HT-29 (cell line): ENCODE results near the gene ADGRB3. TPM values are rescaled to one million over a fixed set of nuclear protein-coding genes. Genes with fewer than 3 reads are reported as not detected.

Experiments used
- DNase-seq: peaks from one replicate; pipeline ENCODE4 v3.0.0-alpha.2; 2015; ENCODE audit warnings: low spot score
- total RNA-seq: library from RNA; depleted of rRNA; stranded (reverse); fragments of >200 nt; shearing (Covaris generic); gene quantifications from 2 replicates; pipeline ENCODE4 v1.2.3, GENCODE V29; 2014

Gene ADGRB3
- total RNA-seq, 1 experiment from 2014 or later = not detected

GRCh38 chr6:69026243-69026642 is 391.2 kb downstream of the ADGRB3 start:
- DNase-seq = no peak

DNA sequence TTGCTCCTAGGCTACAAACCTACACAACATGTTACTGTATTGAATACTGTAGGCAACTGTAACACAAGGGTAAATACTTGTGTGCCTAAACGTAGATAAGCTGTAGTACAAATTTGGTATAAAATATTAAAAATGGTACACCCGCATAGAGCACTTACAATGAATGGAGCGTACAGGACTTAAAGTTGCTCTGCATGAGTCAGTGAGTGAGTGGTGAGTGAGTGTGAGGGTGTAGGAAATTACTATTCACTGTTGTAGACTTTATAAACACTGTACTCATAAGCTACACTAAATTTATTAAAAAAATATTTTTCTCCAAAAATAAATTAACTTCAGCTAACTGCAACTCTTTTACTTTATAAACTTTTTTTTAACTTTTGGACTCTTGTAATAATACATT is 391.6 kb downstream of the ADGRB3 start:
- no peak for DNase-seq

GRCh38 chr6:69027861-69028260 is 392.8 kb downstream of the ADGRB3 start:
- no peak for DNase-seq

GRCh38 chr6:69038841-69039240 is 403.8 kb downstream of the ADGRB3 start:
- DNase-seq = no peak

- no peak for DNase-seq
Measured at GRCh38 chr6:69042297-69042696, 407.2 kb downstream of the ADGRB3 start.

GRCh38 chr6:69044534-69044933 is 409.5 kb downstream of the ADGRB3 start:
- DNase-seq = no peak

- DNase-seq = no peak
Measured at GRCh38 chr6:69059413-69059812, 424.3 kb downstream of the ADGRB3 start.

GRCh38 chr6:69061066-69061465 is 426.0 kb downstream of the ADGRB3 start:
- no peak for DNase-seq

GRCh38 chr6:69063401-69063800 is 428.3 kb downstream of the ADGRB3 start:
- DNase-seq = no peak

DNA sequence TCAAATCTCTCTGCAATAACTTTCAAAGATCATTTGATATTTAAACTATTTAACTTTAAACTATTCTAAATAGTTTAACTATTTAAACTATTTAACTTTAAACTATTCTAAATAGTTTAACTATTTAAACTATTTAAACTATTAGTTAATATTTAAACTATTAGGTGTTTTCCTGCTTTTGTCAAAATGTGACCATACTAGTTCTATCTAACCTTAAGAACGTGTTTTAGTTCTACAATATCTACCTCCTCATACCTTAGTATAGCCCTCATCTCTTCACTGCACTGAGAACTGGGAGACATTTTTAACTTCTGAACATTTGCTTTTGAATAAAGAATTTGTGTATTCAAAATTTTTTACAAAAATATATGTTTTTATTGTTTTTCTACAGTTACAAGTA is 429.1 kb downstream of the ADGRB3 start:
- no peak for DNase-seq

GRCh38 chr6:69069881-69070280 is 434.8 kb downstream of the ADGRB3 start:
- no peak for DNase-seq

DNA sequence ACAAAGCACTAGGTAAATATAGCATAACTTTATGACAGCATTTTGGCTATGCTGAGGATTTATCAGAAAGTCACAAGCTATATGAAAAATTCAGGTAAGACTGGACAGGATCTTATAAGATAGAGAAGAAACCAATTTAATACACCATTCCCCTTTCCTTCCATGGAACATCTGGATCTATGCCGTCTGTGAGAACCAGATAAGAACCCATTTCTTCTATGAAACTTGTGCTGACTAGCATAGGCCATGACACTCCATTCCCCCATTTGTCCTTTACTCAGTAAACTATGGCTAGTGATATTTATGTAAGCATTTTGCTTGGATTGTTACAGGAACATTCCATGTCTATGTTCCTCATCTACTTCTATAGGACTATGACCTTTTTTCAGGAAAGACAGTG is 437.7 kb downstream of the ADGRB3 start:
- no peak for DNase-seq

DNA sequence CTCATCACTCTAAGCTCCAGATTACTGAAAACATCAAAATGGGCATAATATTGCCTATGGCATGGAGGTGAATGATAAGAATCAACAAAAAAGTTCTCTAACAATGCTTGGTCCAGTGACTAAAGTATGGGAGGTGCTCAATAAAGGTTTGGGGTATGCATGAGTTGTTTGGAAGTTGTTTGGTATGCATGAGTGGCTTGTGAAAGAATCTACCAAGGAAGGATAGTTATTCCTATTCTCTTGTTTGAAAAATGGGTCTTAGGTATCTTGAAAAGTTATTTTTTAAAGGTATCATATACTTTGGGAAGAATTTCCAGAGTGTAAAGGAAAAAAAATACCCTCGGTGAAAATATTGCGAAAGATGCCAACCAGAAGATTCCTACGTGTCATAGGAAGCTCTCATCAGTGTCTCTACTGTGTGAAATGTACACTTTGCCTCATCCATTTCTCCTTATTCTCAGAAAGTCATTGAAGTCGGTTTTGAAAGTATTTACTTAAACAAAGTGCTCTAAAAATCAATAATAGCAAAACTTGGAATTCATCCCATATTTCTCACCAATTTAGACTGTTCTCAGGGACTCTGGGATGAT is 449.8 kb downstream of the ADGRB3 start:
- DNase-seq = no peak

GRCh38 chr6:69086689-69087088 is 451.6 kb downstream of the ADGRB3 start:
- DNase-seq = no peak

DNA sequence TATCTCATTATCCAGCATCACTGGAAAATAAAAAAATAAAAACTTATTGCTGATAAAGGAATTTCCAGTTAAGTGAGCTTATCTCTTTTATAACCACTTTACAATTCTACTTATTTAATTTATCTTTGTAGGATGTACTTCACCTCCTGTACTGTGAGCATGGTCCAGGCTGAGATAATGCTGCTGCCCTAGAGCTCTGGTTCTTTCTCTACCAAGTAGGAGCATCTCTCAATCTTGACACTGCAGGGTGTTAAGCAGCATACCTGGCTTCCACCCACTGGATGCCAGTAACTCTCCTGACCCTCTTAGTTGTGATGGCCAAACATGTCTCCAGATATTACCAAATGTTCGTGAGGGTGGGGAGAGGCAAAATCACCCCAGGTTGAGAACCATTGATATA is 454.5 kb downstream of the ADGRB3 start:
- DNase-seq = no peak

- DNase-seq = no peak
Measured at GRCh38 chr6:69090132-69090531, 455.1 kb downstream of the ADGRB3 start.

GRCh38 chr6:69096681-69097080 is 461.6 kb downstream of the ADGRB3 start:
- DNase-seq = no peak

GRCh38 chr6:69097948-69098347 is 462.9 kb downstream of the ADGRB3 start:
- no peak for DNase-seq

- no peak for DNase-seq
Measured at GRCh38 chr6:69098910-69099309, 463.8 kb downstream of the ADGRB3 start.

DNA sequence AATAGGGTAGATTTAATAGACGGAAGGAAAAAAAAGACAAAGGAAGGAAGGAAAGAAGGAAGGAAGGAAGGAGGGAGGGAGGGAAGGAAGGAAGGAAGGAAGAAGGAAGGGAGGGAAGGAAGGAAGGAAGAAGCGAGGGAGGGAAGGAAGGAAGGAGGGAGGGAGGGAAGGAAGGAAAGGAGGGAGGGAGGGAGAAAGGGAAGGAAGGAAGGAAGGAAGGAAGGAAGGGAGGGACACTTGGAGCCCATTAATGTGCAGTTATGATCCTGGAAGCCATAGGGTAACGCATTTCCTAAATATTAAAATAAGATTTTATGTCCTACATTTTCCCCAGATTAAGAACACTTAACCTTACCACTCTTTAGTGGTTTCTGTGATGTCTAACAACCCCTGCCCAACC is 465.7 kb downstream of the ADGRB3 start:
- no peak for DNase-seq

GRCh38 chr6:69102416-69102815 is 467.3 kb downstream of the ADGRB3 start:
- DNase-seq = no peak

GRCh38 chr6:69105288-69105687 is 470.2 kb downstream of the ADGRB3 start:
- DNase-seq = no peak

DNA sequence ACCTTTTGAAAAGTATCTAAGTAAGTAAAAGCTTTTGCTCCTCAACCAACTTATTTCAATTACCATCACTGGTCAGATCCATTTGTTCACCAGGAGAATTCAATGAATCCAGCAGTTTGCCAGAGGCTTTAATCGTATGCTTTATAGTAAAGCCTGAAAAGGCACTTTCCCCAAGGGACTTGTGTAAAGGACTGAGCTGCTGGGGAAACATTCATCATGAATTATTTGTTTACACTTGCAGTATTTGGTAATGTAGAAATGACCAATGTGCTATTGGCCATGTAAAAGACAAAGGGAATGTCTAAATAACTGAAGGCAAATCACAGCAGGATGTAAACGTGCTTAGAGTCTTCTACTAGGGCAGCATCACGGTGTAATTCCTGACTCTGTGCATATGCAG is 471.4 kb downstream of the ADGRB3 start:
- no peak for DNase-seq

- no peak for DNase-seq
Measured at GRCh38 chr6:69111301-69111700, 476.2 kb downstream of the ADGRB3 start.
